GM19324 (cell line): ENCODE results near the gene AGPAT4.

ENCODE experiments used
- ATAC-seq: cut with Tn5 transposase; IDR thresholded peaks from one replicate; pipeline ENCODE4 v1.9.1; 2021; ENCODE audit warnings: mild to moderate bottlenecking, moderate library complexity; ENCODE audit not compliant: unreplicated experiment, low FRiP score

AGPAT4 gene

DNA sequence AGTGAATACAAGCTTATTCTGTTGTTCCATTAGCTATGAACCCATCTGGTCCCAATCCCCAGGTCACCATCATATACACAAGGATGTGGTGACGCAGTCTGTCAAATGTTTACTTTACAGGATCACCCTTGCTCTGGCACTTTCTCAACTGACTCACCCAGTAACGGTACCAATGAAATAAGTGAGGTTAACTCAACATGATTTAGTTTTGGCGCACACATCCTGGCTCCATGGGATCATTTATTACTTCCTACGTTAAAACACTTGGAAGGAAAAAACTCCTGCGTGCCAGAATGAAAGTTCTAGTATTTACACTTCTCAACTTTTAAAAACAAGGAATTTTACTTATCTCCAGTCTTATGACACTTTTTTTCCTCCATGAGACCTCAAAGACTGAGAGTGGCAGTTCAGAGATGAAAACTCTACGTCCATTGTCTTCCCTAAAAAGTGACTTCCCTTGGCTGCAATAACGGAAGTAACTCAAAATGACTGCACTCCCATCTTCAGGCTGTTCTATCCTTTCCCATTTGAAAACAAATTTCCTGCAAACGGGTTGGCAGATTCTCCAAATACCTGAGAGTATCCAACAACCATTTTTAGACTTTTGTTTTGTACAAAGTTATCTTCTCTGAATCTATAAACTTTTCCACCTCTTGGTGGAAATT, 15.9 kb downstream of the AGPAT4 start:
- no peak for ATAC-seq

- no peak for ATAC-seq
These were observed 17.5 kb downstream of the AGPAT4 start for GRCh38 chr6:161256407-161256806.

DNA sequence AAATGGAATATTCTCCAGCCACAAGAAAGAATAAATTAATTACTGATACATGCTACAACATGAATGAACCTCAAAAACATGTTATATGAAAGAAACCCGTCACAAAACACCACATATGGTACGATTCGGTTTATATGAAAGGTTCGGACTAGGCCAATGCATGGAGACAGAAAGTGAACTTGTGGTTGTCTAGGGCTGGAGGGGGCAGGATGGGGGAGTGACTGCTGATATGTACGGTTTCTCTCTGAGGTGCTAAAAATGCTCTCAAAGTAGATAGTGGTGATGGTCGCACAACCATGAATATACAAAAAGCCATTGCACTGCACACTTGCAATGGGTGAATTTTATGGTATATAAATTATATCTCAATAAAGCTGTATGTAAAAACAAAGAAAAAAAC, 18.3 kb downstream of the AGPAT4 start:
- ATAC-seq, result no peak

- ATAC-seq, result no peak
These were observed 19.2 kb downstream of the AGPAT4 start for GRCh38 chr6:161254464-161255253.

GRCh38 chr6:161254126-161254463, 19.8 kb downstream of the AGPAT4 start:
- no peak for ATAC-seq

- ATAC-seq, result no peak
These were observed 22.5 kb downstream of the AGPAT4 start for GRCh38 chr6:161251345-161251744.

DNA sequence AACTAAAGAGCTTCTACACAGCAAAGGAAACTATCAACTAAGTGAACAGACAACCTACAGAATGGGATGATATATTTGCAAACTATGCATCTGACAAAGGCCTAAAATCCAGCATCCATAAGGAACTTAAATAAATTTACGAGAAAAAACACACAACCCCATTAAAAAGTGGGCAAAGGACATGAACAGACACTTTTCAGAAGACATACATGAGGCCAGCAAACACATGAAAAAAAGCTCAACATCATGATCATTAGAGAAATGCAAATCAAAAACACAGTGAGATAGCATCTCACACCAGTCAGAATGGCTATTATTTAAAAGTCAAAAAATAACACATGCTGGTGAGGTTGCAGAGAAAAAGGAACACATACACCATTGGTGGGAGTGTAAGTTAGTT, 24.5 kb downstream of the AGPAT4 start:
- no peak for ATAC-seq

GRCh38 chr6:161246725-161247124, 27.1 kb downstream of the AGPAT4 start:
- no peak for ATAC-seq

GRCh38 chr6:161245363-161245762, 28.5 kb downstream of the AGPAT4 start:
- no peak for ATAC-seq

DNA sequence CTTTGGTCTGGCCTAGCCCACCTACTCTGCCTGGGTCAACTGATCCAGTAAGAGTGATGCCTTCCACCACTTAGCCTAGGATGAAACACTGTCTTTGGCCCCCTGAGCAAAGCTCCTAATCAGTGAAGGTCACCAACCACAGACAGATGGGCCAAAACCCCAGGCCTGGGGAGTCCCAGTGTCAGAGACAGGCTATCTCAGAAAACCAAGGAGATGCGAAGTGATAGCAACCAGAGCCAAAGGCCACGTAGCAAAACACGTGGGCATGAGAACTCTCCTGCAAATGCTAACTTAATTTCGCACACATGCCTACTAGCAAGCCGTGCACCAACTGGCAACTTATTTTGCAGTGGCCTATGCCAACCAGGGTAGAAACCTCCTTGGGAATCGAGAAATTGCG, 29.1 kb downstream of the AGPAT4 start:
- no peak for ATAC-seq

- ATAC-seq, result no peak
These were observed 30.8 kb downstream of the AGPAT4 start for GRCh38 chr6:161242779-161243693.

GRCh38 chr6:161242113-161242512, 31.7 kb downstream of the AGPAT4 start:
- ATAC-seq, result no peak

- ATAC-seq, result no peak
These were observed 34.9 kb downstream of the AGPAT4 start for GRCh38 chr6:161239001-161239400.

- ATAC-seq, result no peak
These were observed 35.4 kb downstream of the AGPAT4 start for GRCh38 chr6:161238500-161238899.

DNA sequence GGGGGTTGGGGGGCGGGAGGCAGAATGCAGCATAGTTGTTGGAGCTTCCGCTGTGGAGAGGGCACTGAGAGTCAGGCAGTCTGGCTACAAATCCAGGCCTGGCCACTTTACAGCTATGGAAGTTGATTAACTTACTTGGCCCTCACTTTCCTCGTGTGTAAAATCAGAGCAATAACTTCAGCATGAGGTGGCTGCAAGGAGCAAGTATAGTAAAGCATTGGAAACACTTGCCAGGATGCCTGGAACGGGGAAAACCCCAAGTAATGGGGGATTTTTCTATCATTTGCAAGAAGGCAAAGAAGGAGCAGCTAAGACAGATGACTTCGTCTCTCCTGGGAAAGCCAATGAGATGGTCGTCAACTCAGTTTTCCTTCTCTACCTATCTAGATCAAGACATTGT, 35.8 kb downstream of the AGPAT4 start:
- no peak for ATAC-seq

DNA sequence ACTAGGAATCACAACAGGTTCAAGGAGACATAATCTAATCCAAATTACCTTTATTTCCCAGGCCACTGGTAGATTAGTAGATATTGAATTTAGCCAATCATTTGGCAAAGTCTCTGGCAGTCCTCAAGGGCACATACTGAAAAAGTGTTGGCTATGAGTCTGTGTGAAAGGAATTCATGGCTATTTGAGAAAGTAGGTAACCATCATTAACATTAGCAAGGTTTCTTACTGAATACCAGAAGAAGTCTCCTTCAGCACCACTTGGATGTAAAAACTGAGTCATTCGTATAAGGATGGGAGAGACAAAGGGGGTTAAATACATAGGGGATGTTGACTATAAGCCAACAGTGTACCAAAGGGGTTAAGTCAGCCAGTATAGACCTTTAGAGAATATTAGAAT, 36.7 kb downstream of the AGPAT4 start:
- no peak for ATAC-seq

DNA sequence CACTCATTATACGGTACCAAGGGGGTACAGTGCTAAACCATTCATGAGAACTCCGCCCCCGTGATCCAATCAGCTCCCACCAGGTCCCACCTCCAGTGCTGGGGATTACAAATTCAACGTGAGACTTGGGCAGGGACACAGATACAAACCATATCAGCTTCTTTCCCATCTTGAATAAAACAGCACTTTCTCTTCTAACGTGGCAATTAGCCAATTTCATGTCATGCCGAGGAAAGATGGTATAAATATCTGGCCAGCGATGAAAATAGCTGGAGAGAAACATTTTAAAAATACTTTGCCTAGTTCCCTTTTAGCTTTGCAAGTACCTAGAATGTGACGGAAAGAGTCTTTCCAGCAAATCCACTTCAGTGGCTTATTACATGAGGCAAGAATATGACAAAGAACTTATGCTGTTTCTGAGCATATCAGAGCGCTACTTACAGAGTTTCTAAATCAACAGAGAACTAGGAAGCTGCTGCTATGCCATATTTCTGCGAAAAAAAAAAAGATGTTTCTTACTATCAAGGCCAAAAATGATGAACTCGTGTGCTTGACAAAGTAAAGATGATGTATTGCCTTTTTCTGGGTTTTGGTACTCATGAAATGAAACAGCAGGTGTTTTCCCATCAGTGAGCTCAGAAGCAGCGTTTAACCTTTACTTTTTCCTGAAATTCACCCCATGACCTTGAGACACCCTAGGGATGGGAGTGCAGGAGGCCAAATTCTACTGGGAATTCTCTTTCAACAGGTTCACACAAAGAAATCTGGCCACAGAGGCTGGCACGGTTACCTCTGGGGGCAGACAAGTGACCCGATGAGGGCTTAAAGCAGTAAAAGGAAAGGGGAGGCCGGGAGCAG, 37.9 kb downstream of the AGPAT4 start:
- ATAC-seq, result no peak

DNA sequence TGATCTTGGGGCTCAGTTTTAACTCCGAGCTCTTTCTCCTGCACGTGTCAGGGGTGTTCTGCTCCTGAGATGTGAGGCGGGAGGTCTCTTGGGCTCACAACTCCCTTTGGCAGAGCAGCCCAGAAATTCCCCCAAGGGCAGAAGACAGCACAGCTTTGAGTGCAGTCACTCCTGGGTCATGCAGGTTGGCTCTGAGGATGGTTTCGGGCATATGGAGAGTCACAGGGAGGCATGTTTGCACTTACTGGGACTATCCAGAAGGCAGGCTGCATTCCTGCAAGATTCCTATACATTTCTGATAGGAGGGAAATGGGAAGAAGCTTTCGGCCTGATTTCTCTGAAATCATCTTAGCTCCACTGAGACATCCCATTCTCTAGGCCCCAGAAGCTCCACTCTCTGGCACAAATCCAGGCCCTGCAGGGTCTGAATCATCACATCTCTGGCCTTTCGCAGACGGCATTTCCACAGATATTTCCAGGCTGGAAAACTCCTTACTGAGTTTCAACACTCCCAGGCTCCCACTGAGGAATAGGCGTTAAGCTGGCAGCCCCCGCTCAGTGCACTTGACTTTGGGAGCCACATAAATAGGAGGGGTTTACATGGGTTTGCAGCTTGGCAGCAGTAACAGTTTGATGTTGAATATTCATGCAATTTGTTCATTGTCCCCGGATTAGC, 39.7 kb downstream of the AGPAT4 start:
- ATAC-seq, result no peak

DNA sequence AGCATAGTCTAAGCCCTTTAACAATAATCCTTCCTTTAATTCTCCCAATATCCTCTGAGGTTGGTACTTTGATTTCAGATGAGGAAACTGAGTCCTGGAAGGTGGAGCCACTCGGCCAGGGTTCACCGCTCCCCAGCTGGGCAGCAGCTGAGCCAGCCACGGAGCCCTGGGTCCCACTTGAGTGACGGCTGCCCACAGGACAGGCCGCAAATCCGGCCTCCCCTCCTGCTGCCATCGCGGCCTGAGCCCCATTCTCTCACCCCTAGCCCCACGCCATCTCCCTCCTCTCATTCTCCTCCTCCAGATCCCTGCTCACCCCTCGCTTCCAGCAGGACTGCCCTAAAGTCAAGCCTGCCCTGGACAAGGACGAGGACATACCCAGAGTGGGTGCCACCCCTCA, 41.4 kb downstream of the AGPAT4 start:
- no peak for ATAC-seq

GRCh38 chr6:161232010-161232409, 41.9 kb downstream of the AGPAT4 start:
- no peak for ATAC-seq
